PC-3 (cell line): ENCODE results near the gene CHAT. TPM values are rescaled to one million over a fixed set of nuclear protein-coding genes. Genes with fewer than 3 reads are reported as not detected.
"Not testable (repeated sequence)": the region's sequence is repeated elsewhere in the genome, so short reads cannot be mapped to it uniquely, and the experiment has no call there.

Experiments used
- ATAC-seq: fragments of 200-7000 bp; cut with Tn5 transposase; 2 replicates; pipeline ENCODE4 v1.9.1; 2020; ENCODE audit warnings: mild to moderate bottlenecking, moderate library complexity
- BruUV-seq: library from RNA; stranded (reverse); fragments of 400-500 nt; replicated peaks from 2 replicates; lab custom pipeline; 2021; lab: Mats Ljungman, UMichigan
- CTCF ChIA-PET: fragments of 300-600 bp; sonication (Branson Sonifier 250); formaldehyde crosslinking; loops from one replicate; lab custom pipeline; 2022; ENCODE audit warnings: antibody characterized with exemption; lab: Charles Lee
- POLR2A ChIA-PET: fragments of 300-600 bp; sonication (Branson Sonifier 250); formaldehyde crosslinking; loops from one replicate; lab custom pipeline; 2022; ENCODE audit warnings: antibody characterized with exemption; ENCODE audit not compliant: unreplicated experiment; lab: Charles Lee
- DNase-seq: peaks from one replicate; pipeline ENCODE4 v3.0.0-alpha.2; 2015
- H2AFZ ChIP-seq: fragments of 300-600 bp; sonication (generic); 2 replicates; pipeline ENCODE4 v1.6.0; 2016; ENCODE audit warnings: antibody characterized with exemption, low read length
- H3F3A ChIP-seq: fragments of 300-600 bp; sonication (generic); one replicate; pipeline ENCODE4 v1.6.0; 2017; ENCODE audit warnings: antibody characterized with exemption, low read length, control low read depth, mild to moderate bottlenecking; ENCODE audit not compliant: unreplicated experiment
- H3K27ac ChIP-seq: fragments of 300-600 bp; sonication (generic); 2 replicates; pipeline ENCODE4 v1.5.1; 2016; ENCODE audit warnings: mild to moderate bottlenecking, low read length
- H3K27me3 ChIP-seq: fragments of 300-600 bp; sonication (generic); 2 replicates; pipeline ENCODE4 v1.6.1; 2016; ENCODE audit warnings: low read length, mixed read lengths
- H3K36me3 ChIP-seq: fragments of 300-600 bp; sonication (generic); 2 replicates; pipeline ENCODE4 v1.6.1; 2016; ENCODE audit warnings: low read depth, mixed run types, low read length, mixed read lengths
- H3K4me1 ChIP-seq: fragments of 300-600 bp; sonication (generic); 2 replicates; pipeline ENCODE4 v1.5.1; 2016; ENCODE audit warnings: low read length; ENCODE audit not compliant: insufficient read depth
- H3K4me2 ChIP-seq: fragments of 300-600 bp; sonication (generic); 2 replicates; pipeline ENCODE4 v1.6.0; 2016; ENCODE audit warnings: low read length
- H3K4me3 ChIP-seq: fragments of 300-600 bp; sonication (generic); 2 replicates; pipeline ENCODE4 v1.5.1; 2016; ENCODE audit warnings: mild to moderate bottlenecking, low read length, mixed read lengths
- H3K79me2 ChIP-seq: fragments of 300-600 bp; sonication (generic); 2 replicates; pipeline ENCODE4 v1.6.1; 2017; ENCODE audit warnings: low read length, mixed read lengths
- H3K9ac ChIP-seq: fragments of 300-600 bp; sonication (generic); 2 replicates; pipeline ENCODE4 v1.6.0; 2016; ENCODE audit warnings: mild to moderate bottlenecking, low read length
- H3K9me2 ChIP-seq: fragments of 300-600 bp; sonication (generic); replicated peaks from 2 replicates; pipeline ENCODE4 v1.6.1; 2016; ENCODE audit warnings: mixed run types, low read length, mixed read lengths
- H3K9me3 ChIP-seq: fragments of 300-600 bp; sonication (generic); 2 replicates; pipeline ENCODE4 v1.6.1; 2016; ENCODE audit warnings: low read length, mixed read lengths
- H4K20me1 ChIP-seq: fragments of 300-600 bp; sonication (generic); 2 replicates; pipeline ENCODE4 v1.6.1; 2016; ENCODE audit warnings: low read length, mixed read lengths
- EZH2 ChIP-seq: fragments of 300-600 bp; sonication (generic); IDR thresholded peaks from one replicate; pipeline ENCODE4 v1.6.1; 2017; ENCODE audit warnings: antibody characterized with exemption, mild to moderate bottlenecking, low read length; ENCODE audit not compliant: unreplicated experiment
- EZH2phosphoT487 ChIP-seq: fragments of 300-600 bp; sonication (generic); IDR thresholded peaks from 2 replicates; pipeline ENCODE4 v1.6.1; 2018; ENCODE audit warnings: mild to moderate bottlenecking, antibody characterized with exemption, low read length, borderline replicate concordance
- intact Hi-C: fragments of 100-400 bp; cut with micrococcal nuclease; formaldehyde crosslinking; loops from 2 replicates; pipeline ENCODE4 v1.9.0; 2023
- total RNA-seq: library from RNA; depleted of rRNA; stranded (reverse); fragments of >200 nt; gene quantifications from 2 replicates; pipeline ENCODE4 v1.2.3, GENCODE V29; 2014
- TF ChIP-seq, protein P1 (sequence below): fragments of 300-600 bp; sonication (generic); conservative IDR thresholded peaks from 2 replicates; pipeline ENCODE4 v1.5.1; 2017; ENCODE audit warnings: antibody characterized with exemption, low read depth, mild to moderate bottlenecking, low read length

Gene CHAT
- total RNA-seq, 1 experiment from 2014 or later = not detected

GRCh38 chr10:49668684-49669083 lies 54.8 kb downstream of the CHAT start:
- Histone ChIP-seq H3K4me3 (no peak overlapping the region), H3K9me2 (0 out of 2 replicates have a peak, but pooled peaks cover 1% of the 10 kb centered on the region), H3K9me3 (0 out of 2 replicates have a peak, but pooled peaks cover 4% of the 10 kb centered on the region), H3F3A (no peaks in the 10 kb centered on the region), H3K27me3 (peaks cover 98% of the 10 kb centered on the region), H3K4me1 (no peaks in the 10 kb centered on the region), H3K27ac (no peak overlapping the region), H3K79me2 (no peaks in the 10 kb centered on the region), H3K4me2 (no peak overlapping the region), H4K20me1 (no peaks in the 10 kb centered on the region), H3K9ac (no peak overlapping the region), H2AFZ (no peak overlapping the region), H3K36me3 (no peaks in the 10 kb centered on the region)
- TF ChIP-seq EZH2 = no peak
- TF ChIP-seq, protein P1, sequence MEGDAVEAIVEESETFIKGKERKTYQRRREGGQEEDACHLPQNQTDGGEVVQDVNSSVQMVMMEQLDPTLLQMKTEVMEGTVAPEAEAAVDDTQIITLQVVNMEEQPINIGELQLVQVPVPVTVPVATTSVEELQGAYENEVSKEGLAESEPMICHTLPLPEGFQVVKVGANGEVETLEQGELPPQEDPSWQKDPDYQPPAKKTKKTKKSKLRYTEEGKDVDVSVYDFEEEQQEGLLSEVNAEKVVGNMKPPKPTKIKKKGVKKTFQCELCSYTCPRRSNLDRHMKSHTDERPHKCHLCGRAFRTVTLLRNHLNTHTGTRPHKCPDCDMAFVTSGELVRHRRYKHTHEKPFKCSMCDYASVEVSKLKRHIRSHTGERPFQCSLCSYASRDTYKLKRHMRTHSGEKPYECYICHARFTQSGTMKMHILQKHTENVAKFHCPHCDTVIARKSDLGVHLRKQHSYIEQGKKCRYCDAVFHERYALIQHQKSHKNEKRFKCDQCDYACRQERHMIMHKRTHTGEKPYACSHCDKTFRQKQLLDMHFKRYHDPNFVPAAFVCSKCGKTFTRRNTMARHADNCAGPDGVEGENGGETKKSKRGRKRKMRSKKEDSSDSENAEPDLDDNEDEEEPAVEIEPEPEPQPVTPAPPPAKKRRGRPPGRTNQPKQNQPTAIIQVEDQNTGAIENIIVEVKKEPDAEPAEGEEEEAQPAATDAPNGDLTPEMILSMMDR = no peak
- no peak for TF ChIP-seq EZH2phosphoT487
- ATAC-seq (no peak), DNase-seq (no peak)
- ChIA-PET CTCF (interaction anchor here (0.6 kb wide), 1 partner anchor 130 kb away, joined by 4 read pairs; the partner anchor contains the start of gene ERCC6), POLR2A (no interaction called here)
- intact Hi-C loops = no loop called here
- BruUV-seq = no TSS peak

DNA sequence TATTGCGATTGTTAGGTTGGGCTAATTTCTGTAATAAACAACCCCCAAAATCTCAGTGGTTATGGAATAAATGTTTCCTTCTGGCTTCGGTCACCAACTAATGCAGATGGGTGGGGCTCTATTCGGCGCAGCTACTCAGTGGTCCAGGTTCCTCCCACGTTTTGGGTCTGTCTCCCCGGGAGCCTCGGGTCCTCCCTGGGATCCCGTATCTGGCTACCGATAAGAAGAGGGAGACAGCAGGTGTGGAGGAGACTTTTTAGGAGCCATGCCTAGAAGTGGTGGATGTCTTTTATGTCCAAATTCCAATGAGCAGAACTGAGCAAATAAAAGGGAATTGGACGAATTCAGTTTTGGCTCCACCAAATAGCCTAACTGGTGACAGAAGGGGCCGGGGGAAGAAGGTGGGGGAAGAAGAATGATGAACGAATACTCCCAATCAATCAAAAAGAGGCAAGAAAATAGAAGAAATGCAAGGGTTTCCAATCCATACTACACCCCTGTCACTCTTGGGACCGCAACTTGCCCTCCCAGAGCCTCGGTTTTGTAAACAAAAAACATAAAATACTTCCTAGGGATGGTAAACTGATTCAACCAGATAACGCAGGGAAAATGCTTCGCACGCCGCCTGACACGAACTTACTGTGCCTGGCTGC lies 65.1 kb downstream of the CHAT start:
- TF ChIP-seq EZH2phosphoT487 (no peak), EZH2 (no peak)
- TF ChIP-seq, protein P1 = no peak
- intact Hi-C loops = no loop called here
- Histone ChIP-seq H3K4me3 (no peak overlapping the region), H3K4me2 (no peak overlapping the region), H3K27me3 (peaks cover 88% of the 10 kb centered on the region), H3K36me3 (no peaks in the 10 kb centered on the region), H4K20me1 (no peaks in the 10 kb centered on the region), H3K27ac (no peak overlapping the region), H3K9ac (no peak overlapping the region), H3K79me2 (no peaks in the 10 kb centered on the region), H3F3A (no peaks in the 10 kb centered on the region), H3K9me3 (peaks cover 5% of the 10 kb centered on the region; the same call in 1 of the 2 replicates), H3K9me2 (0 out of 2 replicates have a peak, but pooled peaks cover 2% of the 10 kb centered on the region), H2AFZ (no peak overlapping the region), H3K4me1 (no peaks in the 10 kb centered on the region)
- ChIA-PET CTCF (no interaction called here), POLR2A (no interaction called here)
- DNase-seq (no peak), ATAC-seq (no peak)
- no TSS peak for BruUV-seq

DNA sequence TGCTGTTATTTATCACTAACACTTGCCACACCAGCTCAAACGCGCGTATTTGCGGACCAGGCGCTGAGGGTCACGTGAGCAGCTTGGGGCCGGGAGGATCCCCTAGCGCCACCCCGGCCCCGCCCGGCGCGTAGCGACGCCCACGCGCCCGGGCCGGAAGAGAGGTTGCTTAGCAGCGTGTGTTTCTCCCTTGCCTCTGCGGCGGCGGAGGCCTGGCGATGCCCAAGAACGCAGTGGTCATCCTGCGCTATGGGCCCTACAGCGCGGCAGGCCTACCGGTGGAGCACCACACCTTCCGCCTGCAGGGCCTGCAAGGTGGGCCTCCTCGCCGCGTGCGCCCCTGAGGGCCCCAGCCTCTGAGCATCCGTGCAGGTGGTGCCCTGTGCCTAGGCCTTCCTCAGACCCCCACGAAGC lies 65.7 kb downstream of the CHAT start, which contains the start of gene C10orf53:
Gene C10orf53, plus strand, starts transcription at position 172 of the 414 bp plus-strand sequence. Its CDS starts 47 bp downstream, at position 219.
- TF ChIP-seq EZH2 = no peak
- CTCF ChIA-PET = no interaction called here
- H3K4me1 ChIP-seq = no peaks in the 10 kb centered on the region
- ATAC-seq = no peak
- POLR2A ChIA-PET = no interaction called here
- no peak for DNase-seq
- H3K9me2 ChIP-seq = no peaks in the 10 kb centered on the region
- no peaks in the 10 kb centered on the region for H4K20me1 ChIP-seq
- H3K4me3 ChIP-seq = no peak within 1 kb of the TSS
- no peak within 1 kb of the TSS for H2AFZ ChIP-seq
- no peaks in the 10 kb centered on the region for H3K36me3 ChIP-seq
- H3F3A ChIP-seq = no peaks in the 10 kb centered on the region
- H3K4me2 ChIP-seq = no peak within 1 kb of the TSS
- no peak within 1 kb of the TSS for H3K9ac ChIP-seq
- peaks cover 5% of the 10 kb centered on the region; the same call in 1 of the 2 replicates for H3K9me3 ChIP-seq
- H3K79me2 ChIP-seq = no peaks in the 10 kb centered on the region
- intact Hi-C loops = no loop called here
- peaks cover 86% of the 10 kb centered on the region for H3K27me3 ChIP-seq
- no TSS peak for BruUV-seq
- no peak within 1 kb of the TSS for H3K27ac ChIP-seq

DNA sequence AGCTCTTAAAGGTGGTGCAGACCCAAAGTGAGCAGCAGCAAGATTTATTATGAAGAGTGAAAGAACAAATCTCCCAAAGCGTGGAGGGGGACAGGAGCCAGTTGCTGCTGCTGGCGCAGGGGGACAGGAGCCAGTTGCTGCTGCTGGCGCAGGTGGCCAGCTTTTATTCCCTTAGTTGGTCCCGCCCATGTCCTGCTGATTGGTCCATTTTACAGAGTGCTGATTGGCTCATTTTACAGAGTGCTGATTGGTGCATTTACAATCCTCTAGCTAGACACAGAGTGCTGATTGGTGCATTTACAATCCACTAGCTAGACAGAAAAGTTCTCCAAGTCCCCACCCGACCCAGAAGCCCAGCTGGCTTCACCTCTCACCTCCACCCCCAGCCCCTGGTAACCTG lies 68.6 kb downstream of the CHAT start:
- H4K20me1 ChIP-seq, H3K4me1 ChIP-seq, H3K4me2 ChIP-seq, H3K9me2 ChIP-seq, DNase-seq, H3F3A ChIP-seq, H3K4me3 ChIP-seq, H3K36me3 ChIP-seq, H3K79me2 ChIP-seq, H2AFZ ChIP-seq, H3K9ac ChIP-seq, CTCF ChIA-PET, BruUV-seq, ATAC-seq, H3K27ac ChIP-seq, intact Hi-C loops, POLR2A ChIA-PET: not testable (repeated sequence)
- H3K9me3 ChIP-seq = peaks cover 13% of the 10 kb centered on the region
- peaks cover 76% of the 10 kb centered on the region for H3K27me3 ChIP-seq
